ENCODE measurements around the gene SLC25A42. TPM values are rescaled to one million over a fixed set of nuclear protein-coding genes. Genes with fewer than 3 reads are reported as not detected.

The SLC25A42 gene
- total and polyA plus RNA-seq, 2 of the 13 experiments (the other 11 are each of a cell fraction or from before 2014, with no cell fraction given), result 12.8 to 18.3 TPM

DNA sequence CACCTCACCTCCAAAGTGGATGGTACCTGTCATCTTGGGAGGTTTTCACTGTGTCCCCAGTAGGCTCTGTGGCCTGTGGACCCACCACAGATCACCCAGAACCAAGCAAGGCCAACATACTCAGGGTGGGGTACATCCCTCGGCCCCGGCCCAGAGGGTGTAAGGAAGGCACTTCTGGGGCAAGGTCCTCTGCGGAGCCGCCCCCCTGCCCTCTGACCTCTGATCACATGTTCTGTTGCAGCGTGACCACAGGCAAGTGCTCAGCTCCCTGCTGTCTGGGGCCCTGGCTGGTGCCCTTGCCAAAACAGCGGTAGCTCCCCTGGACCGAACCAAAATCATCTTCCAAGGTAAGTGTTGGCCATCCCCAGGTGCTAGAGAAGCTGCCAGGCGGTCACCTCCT is 37.7 kb downstream of the SLC25A42 start (continued):
- TF ChIP-seq, protein P1, sequence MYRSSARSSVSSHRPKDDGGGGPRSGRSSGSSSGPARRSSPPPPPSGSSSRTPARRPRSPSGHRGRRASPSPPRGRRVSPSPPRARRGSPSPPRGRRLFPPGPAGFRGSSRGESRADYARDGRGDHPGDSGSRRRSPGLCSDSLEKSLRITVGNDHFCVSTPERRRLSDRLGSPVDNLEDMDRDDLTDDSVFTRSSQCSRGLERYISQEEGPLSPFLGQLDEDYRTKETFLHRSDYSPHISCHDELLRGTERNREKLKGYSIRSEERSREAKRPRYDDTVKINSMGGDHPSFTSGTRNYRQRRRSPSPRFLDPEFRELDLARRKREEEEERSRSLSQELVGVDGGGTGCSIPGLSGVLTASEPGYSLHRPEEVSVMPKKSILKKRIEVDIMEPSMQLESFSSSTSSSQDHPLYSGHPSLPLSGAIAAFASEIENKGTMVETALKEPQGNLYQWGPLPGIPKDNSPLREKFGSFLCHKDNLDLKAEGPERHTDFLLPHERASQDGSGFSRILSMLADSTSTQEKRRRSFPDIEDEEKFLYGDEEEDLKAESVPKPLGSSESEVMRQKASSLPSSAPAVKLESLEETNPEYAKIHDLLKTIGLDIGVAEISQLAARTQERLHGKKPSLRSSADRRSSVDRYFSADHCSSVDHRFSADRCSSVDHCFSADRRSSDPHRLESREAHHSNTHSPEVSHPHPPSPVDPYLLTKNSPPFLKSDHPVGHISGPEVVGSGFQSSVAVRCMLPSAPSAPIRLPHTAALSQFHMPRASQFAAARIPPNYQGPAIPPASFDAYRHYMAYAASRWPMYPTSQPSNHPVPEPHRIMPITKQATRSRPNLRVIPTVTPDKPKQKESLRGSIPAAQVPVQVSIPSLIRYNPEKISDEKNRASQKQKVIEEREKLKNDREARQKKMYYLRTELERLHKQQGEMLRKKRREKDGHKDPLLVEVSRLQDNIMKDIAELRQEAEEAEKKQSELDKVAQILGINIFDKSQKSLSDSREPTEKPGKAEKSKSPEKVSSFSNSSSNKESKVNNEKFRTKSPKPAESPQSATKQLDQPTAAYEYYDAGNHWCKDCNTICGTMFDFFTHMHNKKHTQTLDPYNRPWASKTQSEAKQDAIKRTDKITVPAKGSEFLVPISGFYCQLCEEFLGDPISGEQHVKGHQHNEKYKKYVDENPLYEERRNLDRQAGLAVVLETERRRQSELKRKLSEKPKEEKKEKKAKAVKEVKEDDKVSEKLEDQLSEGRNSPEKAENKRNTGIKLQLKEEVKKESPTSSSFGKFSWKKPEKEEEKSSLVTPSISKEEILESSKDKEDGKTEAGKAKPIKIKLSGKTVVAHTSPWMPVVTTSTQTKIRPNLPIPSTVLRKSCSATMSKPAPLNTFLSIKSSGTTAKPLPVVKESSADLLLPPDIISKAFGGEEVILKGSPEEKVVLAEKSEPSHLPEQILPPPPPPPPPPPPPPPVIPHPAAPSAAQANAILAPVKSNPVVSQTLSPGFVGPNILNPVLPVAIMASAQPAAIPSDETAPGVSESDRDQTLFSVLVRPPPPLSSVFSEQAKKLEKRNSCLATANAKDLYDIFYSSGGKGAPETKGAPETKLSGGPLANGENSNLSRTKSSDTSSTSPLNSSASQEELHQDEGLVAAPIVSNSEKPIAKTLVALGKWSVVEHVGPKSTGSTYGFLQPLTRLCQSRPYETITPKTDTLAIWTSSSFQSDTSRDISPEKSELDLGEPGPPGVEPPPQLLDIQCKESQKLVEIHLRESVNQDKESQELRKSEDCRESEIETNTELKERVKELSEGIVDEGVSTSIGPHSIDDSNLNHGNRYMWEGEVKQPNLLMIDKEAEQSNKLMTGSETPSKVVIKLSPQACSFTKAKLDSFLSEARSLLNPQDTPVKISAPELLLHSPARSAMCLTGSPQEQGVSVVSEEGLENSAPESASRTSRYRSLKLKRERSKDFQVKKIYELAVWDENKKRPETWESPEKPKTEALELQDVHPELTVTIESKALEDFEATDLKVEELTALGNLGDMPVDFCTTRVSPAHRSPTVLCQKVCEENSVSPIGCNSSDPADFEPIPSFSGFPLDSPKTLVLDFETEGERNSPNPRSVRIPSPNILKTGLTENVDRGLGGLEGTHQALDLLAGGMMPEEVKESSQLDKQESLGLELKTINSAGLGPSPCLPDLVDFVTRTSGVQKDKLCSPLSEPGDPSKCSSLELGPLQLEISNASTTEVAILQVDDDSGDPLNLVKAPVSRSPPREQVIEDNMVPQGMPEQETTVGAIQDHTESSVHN (CRISPR knock-in tag; IDR thresholded peaks at IDR 0.05), result no peak
- peak; percentile 83 for TF ChIP-seq NR2F6 (IDR thresholded peaks at IDR 0.05)
- TF ChIP-seq NR2F6 (CRISPR knock-in tag; IDR thresholded peaks at IDR 0.05), result peak; percentile 63; the same call in 1 of the 2 replicates
- TF ChIP-seq, protein P2, sequence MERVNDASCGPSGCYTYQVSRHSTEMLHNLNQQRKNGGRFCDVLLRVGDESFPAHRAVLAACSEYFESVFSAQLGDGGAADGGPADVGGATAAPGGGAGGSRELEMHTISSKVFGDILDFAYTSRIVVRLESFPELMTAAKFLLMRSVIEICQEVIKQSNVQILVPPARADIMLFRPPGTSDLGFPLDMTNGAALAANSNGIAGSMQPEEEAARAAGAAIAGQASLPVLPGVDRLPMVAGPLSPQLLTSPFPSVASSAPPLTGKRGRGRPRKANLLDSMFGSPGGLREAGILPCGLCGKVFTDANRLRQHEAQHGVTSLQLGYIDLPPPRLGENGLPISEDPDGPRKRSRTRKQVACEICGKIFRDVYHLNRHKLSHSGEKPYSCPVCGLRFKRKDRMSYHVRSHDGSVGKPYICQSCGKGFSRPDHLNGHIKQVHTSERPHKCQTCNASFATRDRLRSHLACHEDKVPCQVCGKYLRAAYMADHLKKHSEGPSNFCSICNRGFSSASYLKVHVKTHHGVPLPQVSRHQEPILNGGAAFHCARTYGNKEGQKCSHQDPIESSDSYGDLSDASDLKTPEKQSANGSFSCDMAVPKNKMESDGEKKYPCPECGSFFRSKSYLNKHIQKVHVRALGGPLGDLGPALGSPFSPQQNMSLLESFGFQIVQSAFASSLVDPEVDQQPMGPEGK (CRISPR knock-in tag; IDR thresholded peaks at IDR 0.05), result 0 out of 2 replicates have a peak, but pooled peaks have one; percentile 18
- TF ChIP-seq ARNTL (CRISPR knock-in tag; IDR thresholded peaks at IDR 0.05), result no peak
- TF ChIP-seq, protein P3, sequence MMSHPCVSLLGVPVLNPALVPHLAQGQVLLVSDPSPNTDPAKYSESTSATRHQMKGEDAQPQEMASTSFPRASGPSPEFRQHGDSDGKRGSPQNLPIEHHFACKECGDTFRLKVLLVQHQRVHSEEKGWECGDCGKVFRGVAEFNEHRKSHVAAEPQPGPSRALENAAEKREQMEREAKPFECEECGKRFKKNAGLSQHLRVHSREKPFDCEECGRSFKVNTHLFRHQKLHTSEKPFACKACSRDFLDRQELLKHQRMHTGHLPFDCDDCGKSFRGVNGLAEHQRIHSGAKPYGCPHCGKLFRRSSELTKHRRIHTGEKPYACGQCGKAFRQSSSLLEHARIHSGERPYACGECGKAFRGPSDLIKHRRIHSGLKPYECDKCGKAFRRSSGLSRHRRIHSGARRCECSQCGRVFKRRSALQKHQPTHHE (CRISPR knock-in tag; IDR thresholded peaks at IDR 0.05; ENCODE audit: borderline replicate concordance), result no peak
- TF ChIP-seq, protein P4, sequence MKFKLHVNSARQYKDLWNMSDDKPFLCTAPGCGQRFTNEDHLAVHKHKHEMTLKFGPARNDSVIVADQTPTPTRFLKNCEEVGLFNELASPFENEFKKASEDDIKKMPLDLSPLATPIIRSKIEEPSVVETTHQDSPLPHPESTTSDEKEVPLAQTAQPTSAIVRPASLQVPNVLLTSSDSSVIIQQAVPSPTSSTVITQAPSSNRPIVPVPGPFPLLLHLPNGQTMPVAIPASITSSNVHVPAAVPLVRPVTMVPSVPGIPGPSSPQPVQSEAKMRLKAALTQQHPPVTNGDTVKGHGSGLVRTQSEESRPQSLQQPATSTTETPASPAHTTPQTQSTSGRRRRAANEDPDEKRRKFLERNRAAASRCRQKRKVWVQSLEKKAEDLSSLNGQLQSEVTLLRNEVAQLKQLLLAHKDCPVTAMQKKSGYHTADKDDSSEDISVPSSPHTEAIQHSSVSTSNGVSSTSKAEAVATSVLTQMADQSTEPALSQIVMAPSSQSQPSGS (CRISPR knock-in tag; IDR thresholded peaks at IDR 0.05), result no peak
- no peak for TF ChIP-seq GABPB1 (CRISPR knock-in tag; IDR thresholded peaks at IDR 0.05)
- TF ChIP-seq HNF4A (CRISPR knock-in tag; IDR thresholded peaks at IDR 0.05), result peak; percentile 60
- no peak for TF ChIP-seq ZNF550 (CRISPR knock-in tag; IDR thresholded peaks at IDR 0.05; ENCODE audit: borderline replicate concordance)
- no peak for TF ChIP-seq WIZ (CRISPR knock-in tag; IDR thresholded peaks at IDR 0.05)
- no peak for TF ChIP-seq NPAS2 (CRISPR knock-in tag; IDR thresholded peaks at IDR 0.05; ENCODE audit: borderline replicate concordance)
- TF ChIP-seq ZBTB21 (CRISPR knock-in tag; IDR thresholded peaks at IDR 0.05), result no peak
- TF ChIP-seq IKZF1 (IDR thresholded peaks at IDR 0.05), result no peak
- TF ChIP-seq ZNF343 (CRISPR knock-in tag; IDR thresholded peaks at IDR 0.05), result no peak
- TF ChIP-seq PCBP2 (optimal IDR thresholded peaks at IDR 0.05; ENCODE audit: low read depth, low read length, poor library complexity, severe bottlenecking), result no peak
- TF ChIP-seq, protein P5, sequence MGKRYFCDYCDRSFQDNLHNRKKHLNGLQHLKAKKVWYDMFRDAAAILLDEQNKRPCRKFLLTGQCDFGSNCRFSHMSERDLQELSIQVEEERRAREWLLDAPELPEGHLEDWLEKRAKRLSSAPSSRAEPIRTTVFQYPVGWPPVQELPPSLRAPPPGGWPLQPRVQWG (CRISPR knock-in tag; IDR thresholded peaks at IDR 0.05; ENCODE audit: borderline replicate concordance, low read depth), result no peak
- TF ChIP-seq ZSCAN9 (CRISPR knock-in tag; IDR thresholded peaks at IDR 0.05; ENCODE audit: borderline replicate concordance), result no peak

All from HepG2 (cell line).